Adrenal gland (tissue), 12 donors: ENCODE measurements around the gene STIL. TPM values are rescaled to one million over a fixed set of nuclear protein-coding genes. Genes with fewer than 3 reads are reported as not detected.

Experiments used
- DNase-seq, 7 donors: peaks; one replicate each; pipeline ENCODE4 v3.0.0-alpha.2; 2019 to 2020
- H3K27ac ChIP-seq, 5 donors: fragments of 200-600 bp; sonication (generic) in 4 of 5; 1 replicate in 3 of 5; 2 replicates in 2 of 5; pipeline versions ENCODE4 v1.5.1 to v1.8.0; 2016 to 2020; ENCODE audit warnings: mild to moderate bottlenecking in 1 of 5
- H3K27me3 ChIP-seq: fragments of 200-600 bp; 2 replicates; pipeline ENCODE4 v1.8.0; 2021
- H3K36me3 ChIP-seq, 2 donors: fragments of 200-600 bp; replicated peaks in 1 of 2; 1 replicate in 1 of 2; 2 replicates in 1 of 2; pipeline versions ENCODE4 v1.5.1 to v1.8.0; 2018 to 2022
- H3K4me1 ChIP-seq, 2 donors: fragments of 200-600 bp; replicated peaks in 1 of 2; 1 replicate in 1 of 2; 2 replicates in 1 of 2; pipeline versions ENCODE4 v1.5.1 to v1.8.0; 2018 to 2021
- H3K4me3 ChIP-seq, 4 donors: fragments of 200-600 bp; sonication (generic) in 3 of 4; one replicate each; pipeline ENCODE4 v1.5.1; 2016 to 2018
- H3K9me3 ChIP-seq, 3 donors: fragments of 200-600 bp; sonication (generic) in 1 of 3; replicated peaks in 1 of 3; 1 replicate in 2 of 3; 2 replicates in 1 of 3; pipeline versions ENCODE4 v1.5.1 to v1.8.0; 2016 to 2021
- CTCF ChIP-seq, 6 experiments: fragments of 450-650 bp in 4 of 6; fragments of 200-600 bp in 2 of 6; sonication (generic) in 1 of 6; IDR thresholded peaks; 1 replicate in 5 of 6; 2 replicates in 1 of 6; pipeline versions ENCODE4 v1.5.1 to v1.8.0; 2016 to 2021; ENCODE audit warnings: antibody characterized with exemption in 6 of 6, mild to moderate bottlenecking in 2 of 6, moderate library complexity in 1 of 6
- POLR2A ChIP-seq, 2 donors: fragments of 450-650 bp; IDR thresholded peaks; one replicate each; pipeline ENCODE4 v1.6.1; 2017; ENCODE audit warnings: antibody characterized with exemption in 2 of 2, mild to moderate bottlenecking in 2 of 2, moderate library complexity in 1 of 2
- WGBS, 4 donors: extraction: QIAGEN DNeasy Blood & Tissue Kit in 2 of 4; methylation state at CpG; one replicate each; pipeline versions ENCODE4 v1.1.5 to v1.1.7; 2013 to 2017; 5-methylcytosine and 5-hydroxymethylcytosine counted together
- intact Hi-C, 2 donors: fragments of 100-400 bp; cut with DNase I; formaldehyde crosslinking; loops; one replicate each; pipeline versions ENCODE4 v1.14.1 to v1.15.0; 2022 to 2023
- polyA plus RNA-seq, 3 donors: library from polyadenylated mRNA; stranded (reverse); fragments of 200-250 nt in 2 of 3; fragments of 350-450 nt in 1 of 3; fragmentation: Illumina TruSeq in 1 of 3; extraction: RNeasy Lipid Tissue Mini Kit (QIAGEN cat#74804) in 1 of 3; gene quantifications; one replicate each; pipeline ENCODE4 v1.2.3, GENCODE V29; 2013 to 2014
- total RNA-seq, 9 donors: library from RNA; depleted of rRNA in 4 of 9; stranded (reverse); fragments of >200 nt in 4 of 9; fragments of 120-200 nt in 1 of 9; fragmentation: NEBNext Ultra II Directional in 1 of 9; extraction: Animal tissue kit (Norgen Biotek cat#: 25700) in 1 of 9; gene quantifications; one replicate each; pipeline versions ENCODE4 v1.1.0 to v1.2.4, GENCODE V29; 2013 to 2023
- donor health status: healthy with polysubstance abuse.
- donor health status: Bipolar disorder and iron deficiency.
- donor health status: DM: yes; HTN: yes; CAD: no.
- donor health status: DM: no; HTN: no; CAD: no.
- donor health status: DM: no; HTN: no; CAD: no.
- donor health status: DM: yes; HTN: yes; CAD: no.

Gene STIL
- total and polyA plus RNA-seq, 12 donors = 0.24 to 7.0 (median 1.4) TPM

- Histone ChIP-seq H3K27me3 (no peaks in the 10 kb centered on the region), H3K36me3 (no peaks in the 10 kb centered on the region), H3K9me3 (no peaks in the 10 kb centered on the region), H3K4me1 (no peaks in the 10 kb centered on the region), H3K27ac (no peak overlapping the region), H3K4me3 (no peak overlapping the region)
- TF ChIP-seq CTCF (IDR thresholded peaks at IDR 0.05) = no peak
- TF ChIP-seq POLR2A (IDR thresholded peaks at IDR 0.05) = no peak
- no peak for DNase-seq
- WGBS, 4 donors = 74 to 79% (median 76%) methylated on average over 12 of the region's 12 CpGs
- intact Hi-C loops = no loop called here
Observed at GRCh38 chr1:47216278-47217059, 97.5 kb downstream of the STIL start.

- Histone ChIP-seq H3K27ac (no peak overlapping the region), H3K36me3 (no peaks in the 10 kb centered on the region), H3K9me3 (no peaks in the 10 kb centered on the region), H3K4me1 (no peaks in the 10 kb centered on the region), H3K27me3 (no peaks in the 10 kb centered on the region), H3K4me3 (no peak overlapping the region)
- intact Hi-C loops = no loop called here
- DNase-seq = no peak
- TF ChIP-seq POLR2A (IDR thresholded peaks at IDR 0.05) = no peak
- no peak for TF ChIP-seq CTCF (IDR thresholded peaks at IDR 0.05)
- WGBS, 4 donors = 89 to 93% (median 93%) methylated on average over 3 to 4 of the region's 4 CpGs
Observed at GRCh38 chr1:47215713-47216112, 98.2 kb downstream of the STIL start.

- no peak for TF ChIP-seq CTCF (IDR thresholded peaks at IDR 0.05)
- no peak for TF ChIP-seq POLR2A (IDR thresholded peaks at IDR 0.05)
- no peak overlapping the region for H3K4me3 ChIP-seq
- H3K27me3 ChIP-seq = no peaks in the 10 kb centered on the region
- H3K36me3 ChIP-seq = no peaks in the 10 kb centered on the region
- WGBS, 4 donors = 65 to 70% (median 68%) methylated on average over 3 of the region's 3 CpGs
- intact Hi-C loops = no loop called here
- no peak for DNase-seq
- no peaks in the 10 kb centered on the region for H3K9me3 ChIP-seq
- H3K27ac ChIP-seq = no peak overlapping the region
- H3K4me1 ChIP-seq = no peaks in the 10 kb centered on the region
Observed at GRCh38 chr1:47214549-47214948, 99.4 kb downstream of the STIL start.

- DNase-seq = no peak
- no peak overlapping the region for H3K4me3 ChIP-seq
- no peaks in the 10 kb centered on the region for H3K27me3 ChIP-seq
- intact Hi-C loops = no loop called here
- 67 to 87% (median 78%) methylated on average over 10 to 11 of the region's 11 CpGs for WGBS, 4 donors
- no peaks in the 10 kb centered on the region for H3K36me3 ChIP-seq
- H3K9me3 ChIP-seq = no peaks in the 10 kb centered on the region
- H3K27ac ChIP-seq = peak overlapping the region in 1 of 5 donors; percentile 20
- no peak for TF ChIP-seq POLR2A (IDR thresholded peaks at IDR 0.05)
- no peak for TF ChIP-seq CTCF (IDR thresholded peaks at IDR 0.05)
- no peaks in the 10 kb centered on the region for H3K4me1 ChIP-seq
Observed at GRCh38 chr1:47213230-47213963, 100.5 kb downstream of the STIL start.
